ENCODE data around the gene SLC17A7.

GRCh38 chr19:49468199-49468598 is 26.9 kb upstream of the SLC17A7 start:
- no peak for TF ChIP-seq POLR2AphosphoS5 (IDR thresholded peaks at IDR 0.05; ENCODE audit: borderline replicate concordance, low read depth, low read length)
- TF ChIP-seq EZH2 (IDR thresholded peaks at IDR 0.05): no peak
- TF ChIP-seq FOXP2 (optimal IDR thresholded peaks at IDR 0.05; ENCODE audit: control extremely low read depth, extremely low read length, insufficient read depth): no peak

Data from SK-N-MC (cell line).